Measurements from ENCODE around the gene PXDN.
A peak's percentile ranks its signal among the peaks of the same experiment; 100 is the strongest.

The PXDN gene, protein sequence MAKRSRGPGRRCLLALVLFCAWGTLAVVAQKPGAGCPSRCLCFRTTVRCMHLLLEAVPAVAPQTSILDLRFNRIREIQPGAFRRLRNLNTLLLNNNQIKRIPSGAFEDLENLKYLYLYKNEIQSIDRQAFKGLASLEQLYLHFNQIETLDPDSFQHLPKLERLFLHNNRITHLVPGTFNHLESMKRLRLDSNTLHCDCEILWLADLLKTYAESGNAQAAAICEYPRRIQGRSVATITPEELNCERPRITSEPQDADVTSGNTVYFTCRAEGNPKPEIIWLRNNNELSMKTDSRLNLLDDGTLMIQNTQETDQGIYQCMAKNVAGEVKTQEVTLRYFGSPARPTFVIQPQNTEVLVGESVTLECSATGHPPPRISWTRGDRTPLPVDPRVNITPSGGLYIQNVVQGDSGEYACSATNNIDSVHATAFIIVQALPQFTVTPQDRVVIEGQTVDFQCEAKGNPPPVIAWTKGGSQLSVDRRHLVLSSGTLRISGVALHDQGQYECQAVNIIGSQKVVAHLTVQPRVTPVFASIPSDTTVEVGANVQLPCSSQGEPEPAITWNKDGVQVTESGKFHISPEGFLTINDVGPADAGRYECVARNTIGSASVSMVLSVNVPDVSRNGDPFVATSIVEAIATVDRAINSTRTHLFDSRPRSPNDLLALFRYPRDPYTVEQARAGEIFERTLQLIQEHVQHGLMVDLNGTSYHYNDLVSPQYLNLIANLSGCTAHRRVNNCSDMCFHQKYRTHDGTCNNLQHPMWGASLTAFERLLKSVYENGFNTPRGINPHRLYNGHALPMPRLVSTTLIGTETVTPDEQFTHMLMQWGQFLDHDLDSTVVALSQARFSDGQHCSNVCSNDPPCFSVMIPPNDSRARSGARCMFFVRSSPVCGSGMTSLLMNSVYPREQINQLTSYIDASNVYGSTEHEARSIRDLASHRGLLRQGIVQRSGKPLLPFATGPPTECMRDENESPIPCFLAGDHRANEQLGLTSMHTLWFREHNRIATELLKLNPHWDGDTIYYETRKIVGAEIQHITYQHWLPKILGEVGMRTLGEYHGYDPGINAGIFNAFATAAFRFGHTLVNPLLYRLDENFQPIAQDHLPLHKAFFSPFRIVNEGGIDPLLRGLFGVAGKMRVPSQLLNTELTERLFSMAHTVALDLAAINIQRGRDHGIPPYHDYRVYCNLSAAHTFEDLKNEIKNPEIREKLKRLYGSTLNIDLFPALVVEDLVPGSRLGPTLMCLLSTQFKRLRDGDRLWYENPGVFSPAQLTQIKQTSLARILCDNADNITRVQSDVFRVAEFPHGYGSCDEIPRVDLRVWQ (N-terminal part only)

DNA sequence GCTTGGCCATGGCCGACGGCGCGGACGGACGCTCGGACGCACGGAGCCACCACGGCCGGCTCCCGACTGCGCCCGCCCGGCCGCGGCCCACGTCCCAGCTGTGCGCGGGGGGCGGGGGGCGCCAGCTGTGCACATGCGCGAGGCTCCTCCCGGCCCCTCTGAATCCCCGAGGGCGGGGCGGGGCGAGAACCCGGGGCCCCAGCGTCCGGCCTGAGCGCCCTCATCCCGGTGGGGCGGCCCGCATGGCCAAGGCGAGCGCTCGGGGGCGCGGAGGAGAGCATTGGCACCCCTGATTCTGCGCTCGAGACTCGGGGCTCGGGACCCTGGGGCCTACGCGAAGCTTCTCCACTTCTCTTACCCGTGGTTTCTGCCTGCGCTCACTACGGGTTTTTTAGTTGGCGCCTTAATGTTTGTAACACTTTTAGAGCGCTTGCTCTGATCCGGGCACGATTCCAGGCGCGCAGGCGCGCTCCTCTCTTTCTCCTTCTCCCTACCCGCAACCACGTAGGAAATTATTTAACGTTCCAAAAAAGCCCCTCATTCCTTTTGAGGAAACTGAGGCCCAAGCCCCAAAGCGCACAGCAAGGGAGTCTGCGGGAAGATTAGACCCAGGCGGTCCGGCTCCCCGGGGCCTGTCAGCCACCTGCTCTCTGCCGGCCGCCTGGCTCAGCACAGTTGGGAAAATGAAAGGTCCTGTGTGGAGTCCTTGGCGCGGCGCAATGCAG, at the start of gene PXDN:
TSS of gene PXDN (minus strand) at position 70 of the 725 bp plus-strand sequence. CDS start at position 10, 60 bp downstream.
- peak within 1 kb of the TSS; percentile 52 to 76 for H3K4me3 ChIP-seq (ENCODE audit: low read depth in 1 of 2, low read length in 2 of 2)
- no peaks in the 10 kb centered on the region for H3K36me3 ChIP-seq (ENCODE audit: control insufficient read depth in 1 of 2, insufficient read depth in 2 of 2, low read length in 2 of 2)
- H3K9me3 ChIP-seq (ENCODE audit: control insufficient read depth in 1 of 2, low read length in 2 of 2) = no peaks in the 10 kb centered on the region
- H3K27ac ChIP-seq (ENCODE audit: low read length) = peak within 1 kb of the TSS; percentile 56
- H3K27me3 ChIP-seq (ENCODE audit: low read depth, low read length) = no peaks in the 10 kb centered on the region
- peaks cover 0 to 32% of the 10 kb centered on the region in 2 donors for H3K4me1 ChIP-seq (ENCODE audit: control insufficient read depth in 1 of 2, insufficient read depth in 2 of 2, low read length in 2 of 2)

DNA sequence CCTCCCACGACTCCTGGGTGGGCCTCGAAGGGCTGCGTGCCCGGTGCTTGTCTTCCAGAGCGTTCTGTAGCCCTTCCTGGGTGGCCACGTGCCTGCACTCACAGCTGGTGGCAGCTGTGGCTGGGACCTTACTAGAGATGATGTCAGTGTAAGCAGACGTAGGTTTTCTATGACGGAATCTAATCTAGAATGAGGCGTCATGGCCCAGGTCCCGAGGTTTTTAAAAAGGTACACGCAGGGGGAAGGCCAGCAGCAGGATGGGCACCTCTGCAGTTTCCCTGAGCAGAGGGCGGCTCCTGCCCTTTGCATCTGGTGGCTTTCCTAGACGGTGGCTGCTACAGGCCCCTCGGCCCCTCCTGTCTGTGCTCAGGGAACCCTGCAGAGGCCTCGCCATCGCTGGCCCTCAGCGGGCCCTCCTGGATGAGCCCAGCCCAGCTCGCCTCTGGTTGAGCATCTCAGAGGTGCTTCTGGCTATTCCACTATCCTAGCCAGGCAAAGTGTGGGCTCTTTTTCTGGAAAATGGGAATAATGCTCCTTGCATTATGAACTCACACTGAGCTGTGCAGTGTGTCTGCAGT, 49.6 kb upstream of the PXDN start:
- Histone ChIP-seq H3K4me1 (ENCODE audit: control insufficient read depth in 1 of 2, insufficient read depth in 2 of 2, low read length in 2 of 2) (no peaks in the 10 kb centered on the region), H3K36me3 (ENCODE audit: control insufficient read depth in 1 of 2, insufficient read depth in 2 of 2, low read length in 2 of 2) (no peaks in the 10 kb centered on the region), H3K27ac (ENCODE audit: low read length) (no peak overlapping the region), H3K9me3 (ENCODE audit: control insufficient read depth in 1 of 2, low read length in 2 of 2) (no peaks in the 10 kb centered on the region), H3K27me3 (ENCODE audit: low read depth, low read length) (no peaks in the 10 kb centered on the region), H3K4me3 (ENCODE audit: low read depth in 1 of 2, low read length in 2 of 2) (no peak overlapping the region)

DNA sequence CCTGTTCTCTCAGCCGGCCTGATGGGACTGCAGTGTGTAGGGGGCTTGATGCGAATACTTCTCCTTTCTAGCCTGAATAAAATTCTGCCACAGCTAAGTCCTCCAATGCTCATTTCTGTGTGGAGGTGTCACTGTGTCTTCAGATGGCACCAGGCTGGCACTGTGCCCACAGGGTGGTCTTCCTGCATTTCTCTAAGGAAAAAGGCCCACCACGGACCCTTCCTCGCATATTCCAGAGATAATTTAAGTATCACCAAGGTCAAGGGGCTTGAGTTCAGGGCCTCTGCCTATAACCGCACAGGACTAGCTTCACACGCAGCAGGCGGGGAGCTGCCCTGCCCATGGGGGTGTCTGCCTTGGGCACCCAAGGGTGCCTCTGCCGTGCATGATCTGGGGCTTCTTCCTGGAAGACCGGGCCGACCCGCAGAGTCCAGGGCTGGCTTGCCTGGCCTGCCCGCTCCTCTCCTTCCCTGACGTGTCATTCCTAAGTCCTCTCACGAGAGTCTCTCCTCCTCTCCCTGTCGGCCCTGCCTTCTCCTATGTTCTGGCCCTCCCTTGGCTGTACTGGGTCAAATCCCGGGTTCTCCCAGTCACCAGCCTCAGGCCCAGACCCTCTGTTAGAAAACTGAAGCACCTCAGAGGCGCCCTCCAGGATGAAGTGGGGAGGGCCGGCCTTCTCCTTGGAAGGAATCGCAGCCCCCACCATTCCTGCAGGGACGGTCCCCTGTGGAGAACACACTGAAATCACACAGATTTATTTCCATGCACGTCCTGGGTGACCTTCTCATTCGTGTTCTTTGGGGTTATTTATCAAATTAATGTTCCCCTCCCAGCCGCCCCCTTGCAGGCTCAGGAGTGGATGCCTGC, 48.9 kb upstream of the PXDN start:
- H3K4me1 ChIP-seq (ENCODE audit: control insufficient read depth in 1 of 2, insufficient read depth in 2 of 2, low read length in 2 of 2) = no peaks in the 10 kb centered on the region
- no peaks in the 10 kb centered on the region for H3K9me3 ChIP-seq (ENCODE audit: control insufficient read depth in 1 of 2, low read length in 2 of 2)
- H3K27me3 ChIP-seq (ENCODE audit: low read depth, low read length) = no peaks in the 10 kb centered on the region
- no peak overlapping the region for H3K27ac ChIP-seq (ENCODE audit: low read length)
- H3K36me3 ChIP-seq (ENCODE audit: control insufficient read depth in 1 of 2, insufficient read depth in 2 of 2, low read length in 2 of 2) = no peaks in the 10 kb centered on the region
- no peak overlapping the region for H3K4me3 ChIP-seq (ENCODE audit: low read depth in 1 of 2, low read length in 2 of 2)

DNA sequence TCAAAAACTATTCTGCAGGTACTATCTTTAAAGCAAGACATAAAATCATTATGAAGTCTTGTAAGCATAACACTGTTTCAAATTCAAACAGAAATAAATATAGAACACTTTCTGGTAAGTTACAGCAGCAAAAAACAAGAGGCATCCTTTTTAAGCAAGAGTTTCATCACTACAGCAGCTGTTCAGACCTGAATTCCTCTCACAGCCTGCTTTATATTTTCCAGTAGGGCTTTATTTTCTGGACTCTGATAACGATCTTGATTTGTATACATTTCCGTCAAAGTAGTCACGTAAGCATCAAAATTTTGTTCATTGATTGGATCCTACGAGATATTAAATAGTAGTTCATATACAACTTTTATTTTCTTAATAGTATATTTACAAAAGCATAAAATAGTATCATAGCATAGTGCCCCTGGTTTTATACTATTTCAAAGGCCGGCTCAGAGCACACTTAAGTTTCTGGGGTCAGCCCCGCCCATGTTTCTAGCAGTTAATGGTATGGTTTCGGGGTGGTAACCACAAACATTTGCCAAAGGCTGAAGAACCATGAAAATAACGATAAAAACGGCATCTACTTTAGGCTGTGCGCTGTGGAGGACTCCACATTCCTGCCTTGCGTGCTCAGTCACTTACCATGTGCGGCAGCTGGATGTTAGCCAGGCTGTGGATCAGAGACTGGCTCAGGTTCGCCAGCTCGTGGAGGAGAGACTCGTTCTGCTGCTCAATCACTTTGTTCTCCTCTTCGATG, 47.5 kb upstream of the PXDN start:
- Histone ChIP-seq H3K27me3 (ENCODE audit: low read depth, low read length) (no peaks in the 10 kb centered on the region), H3K36me3 (ENCODE audit: control insufficient read depth in 1 of 2, insufficient read depth in 2 of 2, low read length in 2 of 2) (no peaks in the 10 kb centered on the region), H3K27ac (ENCODE audit: low read length) (no peak overlapping the region), H3K4me3 (ENCODE audit: low read depth in 1 of 2, low read length in 2 of 2) (no peak overlapping the region), H3K4me1 (ENCODE audit: control insufficient read depth in 1 of 2, insufficient read depth in 2 of 2, low read length in 2 of 2) (no peaks in the 10 kb centered on the region), H3K9me3 (ENCODE audit: control insufficient read depth in 1 of 2, low read length in 2 of 2) (no peaks in the 10 kb centered on the region)

DNA sequence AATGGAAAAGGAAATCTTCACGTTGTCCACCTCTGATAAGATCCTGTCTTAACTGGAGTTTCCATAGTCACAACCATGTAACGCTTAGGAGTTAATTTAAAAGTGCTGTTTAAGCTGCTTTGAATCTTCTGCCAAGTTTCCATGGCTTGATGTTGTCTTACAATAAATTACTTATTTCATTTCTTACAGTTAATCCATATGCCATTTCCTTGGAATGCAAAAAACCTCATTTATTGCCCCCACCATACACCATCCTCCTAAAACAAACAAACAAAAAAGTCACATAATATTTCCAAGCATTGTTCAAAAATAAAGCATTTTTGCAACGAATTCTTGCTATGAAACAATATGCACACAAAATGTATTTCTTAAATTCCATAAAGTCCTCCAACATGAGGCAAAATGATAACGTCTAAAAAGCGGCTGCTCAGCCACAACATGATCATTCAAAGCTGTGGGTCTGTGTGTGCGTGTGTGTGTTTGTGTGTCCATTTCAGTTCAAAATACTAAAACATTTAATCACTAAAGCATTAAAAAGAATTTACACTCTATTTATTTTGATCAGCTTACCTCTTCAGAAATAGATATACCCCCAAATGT, 46.8 kb upstream of the PXDN start:
- H3K27ac ChIP-seq (ENCODE audit: low read length) = no peak overlapping the region
- H3K4me3 ChIP-seq (ENCODE audit: low read depth in 1 of 2, low read length in 2 of 2) = no peak overlapping the region
- no peaks in the 10 kb centered on the region for H3K9me3 ChIP-seq (ENCODE audit: control insufficient read depth in 1 of 2, low read length in 2 of 2)
- H3K4me1 ChIP-seq (ENCODE audit: control insufficient read depth in 1 of 2, insufficient read depth in 2 of 2, low read length in 2 of 2) = no peaks in the 10 kb centered on the region
- no peaks in the 10 kb centered on the region for H3K27me3 ChIP-seq (ENCODE audit: low read depth, low read length)
- no peaks in the 10 kb centered on the region for H3K36me3 ChIP-seq (ENCODE audit: control insufficient read depth in 1 of 2, insufficient read depth in 2 of 2, low read length in 2 of 2)

DNA sequence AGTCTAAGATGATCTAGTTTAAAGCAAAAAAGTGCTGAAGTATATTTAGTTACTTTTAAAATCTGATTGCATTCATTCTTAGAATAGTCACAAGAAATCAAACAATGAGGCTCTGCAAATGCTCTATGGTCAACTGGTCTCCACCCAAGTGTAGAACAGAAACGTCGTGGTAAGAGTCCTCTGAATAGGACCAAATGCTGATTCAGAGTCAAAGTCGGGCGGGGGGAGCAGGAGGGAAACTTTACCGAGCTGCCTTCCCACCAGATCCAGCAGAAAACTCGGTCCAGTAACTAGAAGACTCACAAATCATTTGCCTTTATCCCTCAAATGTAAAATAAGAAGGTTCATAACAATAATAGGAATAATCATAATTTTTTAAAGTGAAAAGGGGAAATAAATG, 46.2 kb upstream of the PXDN start:
- Histone ChIP-seq H3K27me3 (ENCODE audit: low read depth, low read length) (no peaks in the 10 kb centered on the region), H3K9me3 (ENCODE audit: control insufficient read depth in 1 of 2, low read length in 2 of 2) (no peaks in the 10 kb centered on the region), H3K36me3 (ENCODE audit: control insufficient read depth in 1 of 2, insufficient read depth in 2 of 2, low read length in 2 of 2) (no peaks in the 10 kb centered on the region), H3K27ac (ENCODE audit: low read length) (no peak overlapping the region), H3K4me3 (ENCODE audit: low read depth in 1 of 2, low read length in 2 of 2) (no peak overlapping the region), H3K4me1 (ENCODE audit: control insufficient read depth in 1 of 2, insufficient read depth in 2 of 2, low read length in 2 of 2) (no peaks in the 10 kb centered on the region)

DNA sequence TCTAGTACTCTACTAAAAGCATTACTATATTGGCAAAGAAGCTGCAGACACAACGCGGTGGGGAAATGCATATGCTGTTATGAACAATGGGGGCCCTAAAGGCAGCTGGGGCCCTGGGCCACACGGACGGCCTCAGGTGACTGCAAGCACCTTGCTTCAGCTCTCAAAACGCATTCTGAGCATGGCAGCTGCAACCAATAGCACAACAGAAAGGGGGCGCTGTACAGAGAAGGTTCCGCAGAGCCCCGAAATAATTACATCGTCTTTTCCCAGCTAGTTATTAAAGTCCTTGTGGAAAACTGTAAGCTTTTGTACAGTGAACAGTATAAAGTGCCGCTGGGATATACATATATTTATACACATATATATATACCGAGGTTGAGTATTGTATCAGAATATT, 45.3 kb upstream of the PXDN start:
- H3K27ac ChIP-seq (ENCODE audit: low read length) = no peak overlapping the region
- no peak overlapping the region for H3K4me3 ChIP-seq (ENCODE audit: low read depth in 1 of 2, low read length in 2 of 2)
- H3K9me3 ChIP-seq (ENCODE audit: control insufficient read depth in 1 of 2, low read length in 2 of 2) = no peaks in the 10 kb centered on the region
- no peaks in the 10 kb centered on the region for H3K27me3 ChIP-seq (ENCODE audit: low read depth, low read length)
- no peaks in the 10 kb centered on the region for H3K36me3 ChIP-seq (ENCODE audit: control insufficient read depth in 1 of 2, insufficient read depth in 2 of 2, low read length in 2 of 2)
- no peaks in the 10 kb centered on the region for H3K4me1 ChIP-seq (ENCODE audit: control insufficient read depth in 1 of 2, insufficient read depth in 2 of 2, low read length in 2 of 2)

DNA sequence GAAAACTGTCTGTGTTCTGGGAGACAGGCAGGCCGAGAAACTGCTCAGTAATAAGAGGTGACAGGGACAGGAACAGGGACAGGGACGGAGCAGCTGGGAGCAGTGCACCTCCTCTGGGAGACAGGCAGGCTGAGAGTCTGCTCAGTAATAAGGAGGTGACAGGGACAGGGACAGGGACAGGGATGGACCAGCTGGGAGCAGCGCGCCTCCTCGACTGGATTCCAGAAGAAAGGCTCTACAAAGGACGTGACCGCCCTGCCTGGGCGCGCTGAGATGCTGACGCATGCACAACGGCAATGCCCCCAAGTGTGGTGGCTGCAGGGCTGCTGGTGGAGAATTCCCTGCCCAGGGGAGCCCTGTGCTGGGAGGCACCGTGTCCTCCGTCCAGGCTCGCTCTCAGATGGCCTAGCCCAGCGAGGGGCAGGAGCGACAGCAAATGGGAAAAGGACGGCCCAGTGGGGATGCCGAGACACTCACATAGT, 44.2 kb upstream of the PXDN start:
- Histone ChIP-seq H3K9me3 (ENCODE audit: control insufficient read depth in 1 of 2, low read length in 2 of 2) (no peaks in the 10 kb centered on the region), H3K4me1 (ENCODE audit: control insufficient read depth in 1 of 2, insufficient read depth in 2 of 2, low read length in 2 of 2) (no peaks in the 10 kb centered on the region), H3K36me3 (ENCODE audit: control insufficient read depth in 1 of 2, insufficient read depth in 2 of 2, low read length in 2 of 2) (no peaks in the 10 kb centered on the region), H3K4me3 (ENCODE audit: low read depth in 1 of 2, low read length in 2 of 2) (no peak overlapping the region), H3K27ac (ENCODE audit: low read length) (no peak overlapping the region), H3K27me3 (ENCODE audit: low read depth, low read length) (no peaks in the 10 kb centered on the region)

DNA sequence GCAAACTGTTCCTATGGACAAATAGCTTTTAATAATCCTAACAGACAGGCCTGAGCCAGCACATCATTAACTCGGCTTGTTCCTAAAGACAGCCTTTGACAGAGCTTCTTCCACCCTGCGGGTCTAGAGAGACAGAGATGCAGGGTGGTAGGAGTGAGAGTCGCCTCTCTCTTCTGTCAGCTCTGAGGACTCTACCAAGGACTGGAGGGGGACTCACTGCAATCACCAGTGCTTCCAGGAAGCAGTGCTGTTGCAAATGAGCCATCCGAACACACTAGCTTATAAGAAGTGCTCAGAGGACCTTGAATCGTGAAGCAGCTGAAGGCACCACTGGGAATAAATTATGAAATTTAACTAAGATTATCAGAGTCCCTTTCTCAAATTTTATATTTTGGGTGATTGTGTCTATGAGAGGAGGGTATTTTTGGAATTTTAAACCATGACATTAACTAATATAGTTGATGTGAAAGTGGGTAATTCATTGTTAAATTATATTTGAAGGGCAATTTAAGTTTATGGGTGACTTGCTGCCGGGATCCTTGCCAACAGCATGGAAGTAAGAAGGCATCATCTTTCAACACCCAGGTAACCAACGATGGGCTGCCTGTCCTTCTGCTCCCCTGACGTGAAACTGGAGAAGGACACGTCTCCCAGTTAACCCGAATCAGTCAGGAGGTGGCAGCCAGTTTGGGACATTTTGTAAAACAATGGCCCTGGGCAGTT, 43.6 kb upstream of the PXDN start:
- no peaks in the 10 kb centered on the region for H3K4me1 ChIP-seq (ENCODE audit: control insufficient read depth in 1 of 2, insufficient read depth in 2 of 2, low read length in 2 of 2)
- no peak overlapping the region for H3K4me3 ChIP-seq (ENCODE audit: low read depth in 1 of 2, low read length in 2 of 2)
- H3K9me3 ChIP-seq (ENCODE audit: control insufficient read depth in 1 of 2, low read length in 2 of 2) = no peaks in the 10 kb centered on the region
- H3K36me3 ChIP-seq (ENCODE audit: control insufficient read depth in 1 of 2, insufficient read depth in 2 of 2, low read length in 2 of 2) = no peaks in the 10 kb centered on the region
- H3K27ac ChIP-seq (ENCODE audit: low read length) = no peak overlapping the region
- no peaks in the 10 kb centered on the region for H3K27me3 ChIP-seq (ENCODE audit: low read depth, low read length)
